ENCODE data around the gene CACNA1D.

DNA sequence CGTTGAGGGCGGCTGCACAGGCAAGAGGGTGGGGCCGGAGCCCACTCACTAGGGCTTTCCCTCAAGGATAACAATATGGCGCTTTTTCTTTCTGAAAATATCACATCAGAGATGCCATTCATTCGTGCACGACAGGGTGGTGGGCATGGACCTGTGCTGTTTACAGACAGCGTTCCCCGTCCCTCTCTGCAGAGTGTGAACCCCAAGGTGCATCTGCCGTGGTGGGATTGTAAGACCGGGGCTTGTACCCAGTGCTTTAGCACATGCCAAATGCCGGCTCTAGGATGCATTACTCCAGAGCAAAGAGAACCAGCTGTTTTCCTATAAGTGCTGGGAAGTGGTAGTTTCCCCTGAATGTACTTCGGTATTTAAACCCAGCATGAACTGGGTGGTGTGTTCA lies 314.9 kb downstream of the CACNA1D start:
- no peak for TF ChIP-seq CTCF (IDR thresholded peaks at IDR 0.05)
- TF ChIP-seq POLR2AphosphoS5 (IDR thresholded peaks at IDR 0.05): no peak
- no peak for TF ChIP-seq POLR2A (IDR thresholded peaks at IDR 0.05; ENCODE audit: low read depth)
- no peak for TF ChIP-seq EP300 (IDR thresholded peaks at IDR 0.05)

Measured in esophagus muscularis mucosa (tissue), 4 donors.